ENCODE measurements around the gene SNX10. TPM values are rescaled to one million over a fixed set of nuclear protein-coding genes. Genes with fewer than 3 reads are reported as not detected.

The SNX10 gene
- total RNA-seq, 1 experiment from 2014 or later = 9.8 TPM

DNA sequence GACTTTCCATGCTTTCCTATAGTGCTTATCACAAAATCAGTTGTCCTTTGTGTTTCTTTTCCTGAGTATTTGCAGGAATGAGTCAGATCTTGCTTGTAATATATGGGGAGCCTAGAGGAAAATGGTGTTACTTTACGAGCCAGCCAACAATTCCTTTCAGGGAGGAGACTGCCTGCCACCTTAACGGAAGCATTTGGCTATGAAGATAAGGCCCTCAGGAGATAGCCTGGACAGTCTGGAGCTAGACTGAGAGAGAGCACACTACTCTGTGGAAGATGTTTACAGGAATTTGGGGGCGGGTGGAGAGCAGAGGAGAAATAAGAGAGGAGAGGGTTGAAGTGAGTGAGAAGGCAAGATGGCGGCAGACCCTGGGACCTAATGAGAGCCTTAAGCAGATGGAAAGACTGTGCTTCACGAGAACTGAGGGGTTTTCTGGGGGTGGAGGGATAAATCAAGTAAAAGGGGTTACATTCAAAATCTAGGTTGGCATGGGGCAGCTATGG lies 126.3 kb downstream of the SNX10 start:
- Histone ChIP-seq H3K27ac (no peak overlapping the region), H2AFZ (0 out of 2 replicates have a peak overlapping the region, but pooled peaks have one; percentile 11), H3K4me3 (no peak overlapping the region), H3K9me3 (ENCODE audit: insufficient read depth, low read depth) (0 out of 2 replicates have a peak, but pooled peaks cover 4% of the 10 kb centered on the region), H3K36me3 (ENCODE audit: low read depth) (no peaks in the 10 kb centered on the region), H3F3A (ENCODE audit: insufficient read depth, low read depth) (peaks cover 4% of the 10 kb centered on the region; the same call in 1 of the 2 replicates), H3K4me2 (0 out of 2 replicates have a peak overlapping the region, but pooled peaks have one; percentile 2), H3K27me3 (ENCODE audit: insufficient read depth, low read depth) (no peaks in the 10 kb centered on the region), H4K20me1 (ENCODE audit: insufficient read depth) (no peaks in the 10 kb centered on the region), H3K4me1 (replicated peaks; ENCODE audit: insufficient read depth) (peaks cover 13% of the 10 kb centered on the region), H3K9me2 (ENCODE audit: insufficient read depth) (no peaks in the 10 kb centered on the region), H3K79me2 (ENCODE audit: low read depth) (no peaks in the 10 kb centered on the region)
- POLR2A ChIA-PET (ENCODE audit: unreplicated experiment) = no interaction called here
- no peak for TF ChIP-seq EZH2 (IDR thresholded peaks at IDR 0.05; ENCODE audit: low read depth)
- intact Hi-C loops (cut with micrococcal nuclease; ENCODE audit: unreplicated experiment) = no loop called here
- BruUV-seq (replicated peaks) = no TSS peak
- CTCF ChIA-PET = no interaction called here
- DNase-seq = no peak

DNA sequence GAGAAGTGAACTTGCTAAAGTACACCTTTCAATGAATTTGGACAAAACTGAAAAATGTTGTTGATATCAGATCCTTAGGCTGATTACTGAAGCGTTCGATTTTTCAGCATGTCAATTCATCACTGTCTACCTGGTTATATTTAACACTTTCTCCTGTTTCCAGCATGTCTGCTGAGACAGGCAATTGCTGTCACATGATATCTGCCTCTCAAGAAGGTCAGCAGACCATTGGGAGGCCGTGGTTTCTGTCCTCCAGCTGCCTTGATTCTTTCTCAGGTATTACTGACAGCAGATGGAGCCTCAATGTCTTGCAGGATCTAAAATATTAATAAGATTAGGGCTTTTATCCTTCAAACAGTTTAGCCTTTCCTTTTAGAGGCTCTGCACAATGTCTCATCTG lies 127.5 kb downstream of the SNX10 start:
- DNase-seq = no peak
- BruUV-seq (replicated peaks) = no TSS peak

DNA sequence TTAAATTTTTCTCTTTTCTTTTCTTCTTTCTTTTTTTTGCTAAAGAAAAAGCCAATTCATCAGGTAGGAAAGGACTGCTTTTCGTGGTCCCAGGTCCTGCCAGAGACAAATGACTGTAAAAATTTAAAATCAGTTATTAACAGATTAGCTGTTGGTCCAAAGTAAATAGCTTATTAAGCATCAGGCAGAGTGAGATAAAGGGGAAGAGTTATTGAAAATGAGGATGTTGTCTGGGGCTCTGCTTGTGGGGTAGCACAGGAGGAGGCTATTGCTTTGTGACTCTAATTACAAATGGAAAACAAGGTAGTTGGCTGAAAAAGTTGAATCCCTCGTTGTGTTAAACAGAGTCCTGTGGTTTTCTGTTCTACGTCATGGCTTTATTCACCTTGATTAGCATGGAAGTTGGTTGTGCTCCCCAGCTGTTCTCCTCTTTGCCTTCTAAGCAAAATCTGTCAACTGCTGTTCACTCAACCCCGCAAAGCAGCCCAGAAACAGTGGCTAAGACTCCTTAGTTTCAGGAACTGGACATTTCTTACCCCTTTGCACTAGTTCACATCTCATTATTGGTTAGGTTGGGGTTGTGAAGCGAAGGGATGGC lies 128.9 kb downstream of the SNX10 start:
- CTCF ChIA-PET = no interaction called here

More for the DNA sequence above, 127.5 kb downstream of the SNX10 start:
- Histone ChIP-seq H2AFZ (no peak overlapping the region), H3K4me3 (no peak overlapping the region), H3K79me2 (ENCODE audit: low read depth) (no peaks in the 10 kb centered on the region), H4K20me1 (ENCODE audit: insufficient read depth) (no peaks in the 10 kb centered on the region), H3K4me1 (replicated peaks; ENCODE audit: insufficient read depth) (peaks cover 19% of the 10 kb centered on the region), H3K27ac (no peak overlapping the region), H3K36me3 (ENCODE audit: low read depth) (no peaks in the 10 kb centered on the region), H3K4me2 (no peak overlapping the region), H3K9me3 (ENCODE audit: insufficient read depth, low read depth) (0 out of 2 replicates have a peak, but pooled peaks cover 4% of the 10 kb centered on the region), H3K9me2 (ENCODE audit: insufficient read depth) (no peaks in the 10 kb centered on the region), H3F3A (ENCODE audit: insufficient read depth, low read depth) (no peaks in the 10 kb centered on the region), H3K27me3 (ENCODE audit: insufficient read depth, low read depth) (no peaks in the 10 kb centered on the region)
- intact Hi-C loops (cut with micrococcal nuclease; ENCODE audit: unreplicated experiment) = no loop called here
- POLR2A ChIA-PET (ENCODE audit: unreplicated experiment) = no interaction called here
- TF ChIP-seq, protein P1, sequence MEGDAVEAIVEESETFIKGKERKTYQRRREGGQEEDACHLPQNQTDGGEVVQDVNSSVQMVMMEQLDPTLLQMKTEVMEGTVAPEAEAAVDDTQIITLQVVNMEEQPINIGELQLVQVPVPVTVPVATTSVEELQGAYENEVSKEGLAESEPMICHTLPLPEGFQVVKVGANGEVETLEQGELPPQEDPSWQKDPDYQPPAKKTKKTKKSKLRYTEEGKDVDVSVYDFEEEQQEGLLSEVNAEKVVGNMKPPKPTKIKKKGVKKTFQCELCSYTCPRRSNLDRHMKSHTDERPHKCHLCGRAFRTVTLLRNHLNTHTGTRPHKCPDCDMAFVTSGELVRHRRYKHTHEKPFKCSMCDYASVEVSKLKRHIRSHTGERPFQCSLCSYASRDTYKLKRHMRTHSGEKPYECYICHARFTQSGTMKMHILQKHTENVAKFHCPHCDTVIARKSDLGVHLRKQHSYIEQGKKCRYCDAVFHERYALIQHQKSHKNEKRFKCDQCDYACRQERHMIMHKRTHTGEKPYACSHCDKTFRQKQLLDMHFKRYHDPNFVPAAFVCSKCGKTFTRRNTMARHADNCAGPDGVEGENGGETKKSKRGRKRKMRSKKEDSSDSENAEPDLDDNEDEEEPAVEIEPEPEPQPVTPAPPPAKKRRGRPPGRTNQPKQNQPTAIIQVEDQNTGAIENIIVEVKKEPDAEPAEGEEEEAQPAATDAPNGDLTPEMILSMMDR (conservative IDR thresholded peaks at IDR 0.05) = no peak
- CTCF ChIA-PET = no interaction called here

More for the DNA sequence above, 128.9 kb downstream of the SNX10 start:
- no peaks in the 10 kb centered on the region for H3K79me2 ChIP-seq (ENCODE audit: low read depth)
- peaks cover 19% of the 10 kb centered on the region for H3K4me1 ChIP-seq (replicated peaks; ENCODE audit: insufficient read depth)
- H3K9me2 ChIP-seq (ENCODE audit: insufficient read depth) = no peaks in the 10 kb centered on the region
- intact Hi-C loops (cut with micrococcal nuclease; ENCODE audit: unreplicated experiment) = no loop called here
- H4K20me1 ChIP-seq (ENCODE audit: insufficient read depth) = no peaks in the 10 kb centered on the region
- H3K4me2 ChIP-seq = no peak overlapping the region
- no peak overlapping the region for H3K27ac ChIP-seq
- H3K27me3 ChIP-seq (ENCODE audit: insufficient read depth, low read depth) = no peaks in the 10 kb centered on the region
- POLR2A ChIA-PET (ENCODE audit: unreplicated experiment) = no interaction called here
- H2AFZ ChIP-seq = no peak overlapping the region
- no peaks in the 10 kb centered on the region for H3F3A ChIP-seq (ENCODE audit: insufficient read depth, low read depth)
- no peak overlapping the region for H3K4me3 ChIP-seq
- TF ChIP-seq EZH2 (IDR thresholded peaks at IDR 0.05; ENCODE audit: low read depth) = no peak
- TF ChIP-seq, protein P1 (conservative IDR thresholded peaks at IDR 0.05) = no peak
- H3K36me3 ChIP-seq (ENCODE audit: low read depth) = no peaks in the 10 kb centered on the region
- no TSS peak for BruUV-seq (replicated peaks)
- DNase-seq = no peak
- 0 out of 2 replicates have a peak, but pooled peaks cover 4% of the 10 kb centered on the region for H3K9me3 ChIP-seq (ENCODE audit: insufficient read depth, low read depth)

Measured in PC-9 (cell line).